Measurements from ENCODE around the gene TENM3.
"Not testable (repeated sequence)": the region's sequence is repeated elsewhere in the genome, so short reads cannot be mapped to it uniquely, and the experiment has no call there.

Gene TENM3

DNA sequence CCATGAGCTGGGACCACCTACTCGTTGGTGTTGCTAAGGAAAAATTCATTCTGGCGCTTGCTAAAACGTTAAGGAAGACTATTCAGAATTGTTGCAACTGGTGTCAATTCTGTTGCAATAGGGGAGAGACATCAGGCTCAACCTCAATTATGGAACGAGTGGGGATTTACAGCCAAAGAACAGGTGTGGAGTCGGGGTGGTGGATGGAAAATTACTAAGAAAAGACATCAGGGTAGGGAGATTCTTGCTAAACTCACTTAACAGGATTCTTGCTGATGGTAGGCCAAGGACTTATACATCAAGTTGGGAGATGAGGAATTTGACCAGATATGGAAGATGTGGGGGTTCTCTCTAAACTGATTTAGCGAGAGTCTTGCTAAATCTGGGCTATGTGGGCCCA lies 139.7 kb downstream of the TENM3 start:
- H3K9me3 ChIP-seq (ENCODE audit: control insufficient read depth in 1 of 2, low read length in 2 of 2), result no peaks in the 10 kb centered on the region
- H3K4me3 ChIP-seq (ENCODE audit: low read depth in 1 of 2, low read length in 2 of 2), result no peak overlapping the region
- H3K27me3 ChIP-seq (ENCODE audit: low read depth, low read length), result no peaks in the 10 kb centered on the region
- H3K4me1 ChIP-seq (ENCODE audit: control insufficient read depth in 1 of 2, insufficient read depth in 2 of 2, low read length in 2 of 2), result no peaks in the 10 kb centered on the region
- no peaks in the 10 kb centered on the region for H3K36me3 ChIP-seq (ENCODE audit: control insufficient read depth in 1 of 2, insufficient read depth in 2 of 2, low read length in 2 of 2)
- no peak overlapping the region for H3K27ac ChIP-seq (ENCODE audit: low read length)

DNA sequence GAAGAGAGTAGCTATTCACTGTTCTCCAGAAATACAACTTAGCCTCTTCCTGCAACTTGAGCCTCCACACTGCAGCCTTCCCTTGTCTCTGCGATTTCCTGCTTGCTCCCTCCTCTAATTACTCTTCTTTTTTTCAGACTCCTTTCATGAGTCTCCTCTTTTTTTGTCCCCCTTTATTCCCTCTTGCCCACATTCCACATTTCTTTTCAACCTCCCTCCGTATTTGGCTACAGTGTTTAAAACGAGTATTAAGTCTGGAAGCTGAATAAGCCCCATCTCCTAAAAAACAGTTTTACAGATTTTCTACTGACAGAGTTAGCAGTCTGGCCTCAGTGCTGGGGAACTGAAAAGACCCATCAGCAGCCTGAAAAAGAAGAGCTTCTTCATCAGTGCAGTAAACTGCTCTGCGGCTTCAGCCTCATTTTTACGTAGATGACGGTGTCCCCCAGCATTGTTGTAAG lies 141.5 kb downstream of the TENM3 start:
- Histone ChIP-seq H3K36me3 (ENCODE audit: control insufficient read depth in 1 of 2, insufficient read depth in 2 of 2, low read length in 2 of 2) (no peaks in the 10 kb centered on the region), H3K9me3 (ENCODE audit: control insufficient read depth in 1 of 2, low read length in 2 of 2) (no peaks in the 10 kb centered on the region), H3K4me1 (ENCODE audit: control insufficient read depth in 1 of 2, insufficient read depth in 2 of 2, low read length in 2 of 2) (no peaks in the 10 kb centered on the region), H3K27me3 (ENCODE audit: low read depth, low read length) (no peaks in the 10 kb centered on the region), H3K27ac (ENCODE audit: low read length) (no peak overlapping the region), H3K4me3 (ENCODE audit: low read depth in 1 of 2, low read length in 2 of 2) (no peak overlapping the region)

GRCh38 chr4:182385897-182386296 lies 142.7 kb downstream of the TENM3 start:
- H3K36me3 ChIP-seq (ENCODE audit: control insufficient read depth in 1 of 2, insufficient read depth in 2 of 2, low read length in 2 of 2), result no peaks in the 10 kb centered on the region
- no peak overlapping the region for H3K27ac ChIP-seq (ENCODE audit: low read length)
- H3K27me3 ChIP-seq (ENCODE audit: low read depth, low read length), result no peaks in the 10 kb centered on the region
- no peaks in the 10 kb centered on the region for H3K9me3 ChIP-seq (ENCODE audit: control insufficient read depth in 1 of 2, low read length in 2 of 2)
- H3K4me1 ChIP-seq (ENCODE audit: control insufficient read depth in 1 of 2, insufficient read depth in 2 of 2, low read length in 2 of 2), result no peaks in the 10 kb centered on the region
- H3K4me3 ChIP-seq (ENCODE audit: low read depth in 1 of 2, low read length in 2 of 2), result no peak overlapping the region

DNA sequence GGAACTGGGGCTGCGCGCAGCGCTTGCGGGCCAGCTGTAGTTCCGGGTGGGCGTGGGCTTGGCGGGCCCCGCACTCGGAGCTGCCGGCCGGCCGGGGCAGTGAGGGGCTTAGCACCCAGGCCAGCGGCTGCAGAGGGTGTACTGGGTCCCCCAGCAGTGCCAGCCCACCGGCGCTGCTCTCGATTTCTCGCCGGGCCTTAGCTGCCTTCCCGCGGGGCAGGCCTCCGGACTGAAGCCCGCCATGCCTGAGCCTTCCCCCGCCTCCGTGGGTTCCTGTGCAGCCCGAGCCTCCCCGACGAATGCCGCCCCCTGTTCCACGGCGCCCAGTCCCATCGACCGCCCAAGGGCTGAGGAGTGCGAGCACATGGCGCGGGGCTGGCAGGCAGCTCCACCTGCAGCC lies 143.4 kb downstream of the TENM3 start:
- H3K27ac ChIP-seq (ENCODE audit: low read length), result not testable (repeated sequence)

GRCh38 chr4:182391111-182391684 lies 148.0 kb downstream of the TENM3 start:
- no peaks in the 10 kb centered on the region for H3K9me3 ChIP-seq (ENCODE audit: control insufficient read depth in 1 of 2, low read length in 2 of 2)
- H3K4me1 ChIP-seq (ENCODE audit: control insufficient read depth in 1 of 2, insufficient read depth in 2 of 2, low read length in 2 of 2), result no peaks in the 10 kb centered on the region
- H3K4me3 ChIP-seq (ENCODE audit: low read depth in 1 of 2, low read length in 2 of 2), result no peak overlapping the region
- no peak overlapping the region for H3K27ac ChIP-seq (ENCODE audit: low read length)
- no peaks in the 10 kb centered on the region for H3K27me3 ChIP-seq (ENCODE audit: low read depth, low read length)
- H3K36me3 ChIP-seq (ENCODE audit: control insufficient read depth in 1 of 2, insufficient read depth in 2 of 2, low read length in 2 of 2), result no peaks in the 10 kb centered on the region

More for the DNA sequence above, 143.4 kb downstream of the TENM3 start:
- not testable (repeated sequence) for H3K9me3 ChIP-seq (ENCODE audit: control insufficient read depth in 1 of 2, low read length in 2 of 2); H3K36me3 ChIP-seq (ENCODE audit: control insufficient read depth in 1 of 2, insufficient read depth in 2 of 2, low read length in 2 of 2); H3K4me1 ChIP-seq (ENCODE audit: control insufficient read depth in 1 of 2, insufficient read depth in 2 of 2, low read length in 2 of 2); H3K27me3 ChIP-seq (ENCODE audit: low read depth, low read length); H3K4me3 ChIP-seq (ENCODE audit: low read depth in 1 of 2, low read length in 2 of 2)

DNA sequence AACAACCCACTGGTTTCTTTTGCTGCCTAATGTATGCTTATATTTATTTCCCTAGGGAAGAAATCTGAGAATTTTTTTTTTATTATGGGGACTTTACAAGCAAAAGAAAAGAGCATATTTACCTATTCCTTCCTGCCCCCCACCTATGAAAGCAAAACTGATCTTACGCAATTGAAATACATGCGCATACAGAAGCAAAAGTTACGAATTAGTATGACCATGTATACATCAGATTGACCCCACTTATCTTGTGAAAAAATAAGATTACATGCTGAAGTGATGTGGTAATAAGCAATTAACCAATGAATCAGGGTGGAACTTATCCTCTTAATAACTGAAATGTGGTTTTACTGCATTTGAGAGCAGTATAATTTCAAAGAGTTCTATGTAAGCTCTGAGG lies 151.0 kb downstream of the TENM3 start:
- Histone ChIP-seq H3K36me3 (ENCODE audit: control insufficient read depth in 1 of 2, insufficient read depth in 2 of 2, low read length in 2 of 2) (no peaks in the 10 kb centered on the region), H3K4me3 (ENCODE audit: low read depth in 1 of 2, low read length in 2 of 2) (no peak overlapping the region), H3K4me1 (ENCODE audit: control insufficient read depth in 1 of 2, insufficient read depth in 2 of 2, low read length in 2 of 2) (no peaks in the 10 kb centered on the region), H3K27ac (ENCODE audit: low read length) (no peak overlapping the region), H3K27me3 (ENCODE audit: low read depth, low read length) (no peaks in the 10 kb centered on the region), H3K9me3 (ENCODE audit: control insufficient read depth in 1 of 2, low read length in 2 of 2) (no peaks in the 10 kb centered on the region)

GRCh38 chr4:182400081-182400480 lies 156.9 kb downstream of the TENM3 start:
- Histone ChIP-seq H3K27ac (ENCODE audit: low read length) (no peak overlapping the region), H3K36me3 (ENCODE audit: control insufficient read depth in 1 of 2, insufficient read depth in 2 of 2, low read length in 2 of 2) (no peaks in the 10 kb centered on the region), H3K27me3 (ENCODE audit: low read depth, low read length) (no peaks in the 10 kb centered on the region), H3K4me3 (ENCODE audit: low read depth in 1 of 2, low read length in 2 of 2) (no peak overlapping the region), H3K4me1 (ENCODE audit: control insufficient read depth in 1 of 2, insufficient read depth in 2 of 2, low read length in 2 of 2) (no peaks in the 10 kb centered on the region), H3K9me3 (ENCODE audit: control insufficient read depth in 1 of 2, low read length in 2 of 2) (no peaks in the 10 kb centered on the region)

- H3K9me3 ChIP-seq (ENCODE audit: control insufficient read depth in 1 of 2, low read length in 2 of 2), result no peaks in the 10 kb centered on the region
- no peak overlapping the region for H3K27ac ChIP-seq (ENCODE audit: low read length)
- H3K36me3 ChIP-seq (ENCODE audit: control insufficient read depth in 1 of 2, insufficient read depth in 2 of 2, low read length in 2 of 2), result no peaks in the 10 kb centered on the region
- H3K4me1 ChIP-seq (ENCODE audit: control insufficient read depth in 1 of 2, insufficient read depth in 2 of 2, low read length in 2 of 2), result no peaks in the 10 kb centered on the region
- no peak overlapping the region for H3K4me3 ChIP-seq (ENCODE audit: low read depth in 1 of 2, low read length in 2 of 2)
- H3K27me3 ChIP-seq (ENCODE audit: low read depth, low read length), result no peaks in the 10 kb centered on the region
Observed at GRCh38 chr4:182400790-182401189, 157.6 kb downstream of the TENM3 start.

DNA sequence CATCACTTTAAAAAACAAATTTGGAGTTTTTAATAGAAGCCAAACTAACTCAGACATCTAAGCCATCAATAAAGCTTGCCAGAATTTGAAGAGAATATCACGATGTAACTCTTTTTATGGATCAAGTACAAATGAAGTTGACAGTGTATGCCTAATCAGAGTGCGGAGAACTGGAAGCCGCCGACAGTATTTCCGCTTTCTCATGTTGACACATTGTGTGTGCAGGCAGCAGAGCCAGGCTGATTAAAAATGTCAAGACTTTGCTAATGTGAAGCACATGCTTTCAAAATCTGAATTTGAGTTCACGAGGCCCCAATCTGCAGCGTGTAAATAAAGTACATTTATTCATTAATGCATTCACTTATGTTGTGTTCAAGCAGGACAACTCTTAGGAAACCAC lies 161.2 kb downstream of the TENM3 start:
- Histone ChIP-seq H3K27ac (ENCODE audit: low read length) (no peak overlapping the region), H3K4me3 (ENCODE audit: low read depth in 1 of 2, low read length in 2 of 2) (no peak overlapping the region), H3K27me3 (ENCODE audit: low read depth, low read length) (no peaks in the 10 kb centered on the region), H3K9me3 (ENCODE audit: control insufficient read depth in 1 of 2, low read length in 2 of 2) (no peaks in the 10 kb centered on the region), H3K4me1 (ENCODE audit: control insufficient read depth in 1 of 2, insufficient read depth in 2 of 2, low read length in 2 of 2) (no peaks in the 10 kb centered on the region), H3K36me3 (ENCODE audit: control insufficient read depth in 1 of 2, insufficient read depth in 2 of 2, low read length in 2 of 2) (no peaks in the 10 kb centered on the region)

GRCh38 chr4:182405087-182405486 lies 161.9 kb downstream of the TENM3 start:
- Histone ChIP-seq H3K27me3 (ENCODE audit: low read depth, low read length) (no peaks in the 10 kb centered on the region), H3K4me1 (ENCODE audit: control insufficient read depth in 1 of 2, insufficient read depth in 2 of 2, low read length in 2 of 2) (no peaks in the 10 kb centered on the region), H3K36me3 (ENCODE audit: control insufficient read depth in 1 of 2, insufficient read depth in 2 of 2, low read length in 2 of 2) (no peaks in the 10 kb centered on the region), H3K4me3 (ENCODE audit: low read depth in 1 of 2, low read length in 2 of 2) (no peak overlapping the region), H3K9me3 (ENCODE audit: control insufficient read depth in 1 of 2, low read length in 2 of 2) (no peaks in the 10 kb centered on the region), H3K27ac (ENCODE audit: low read length) (no peak overlapping the region)

DNA sequence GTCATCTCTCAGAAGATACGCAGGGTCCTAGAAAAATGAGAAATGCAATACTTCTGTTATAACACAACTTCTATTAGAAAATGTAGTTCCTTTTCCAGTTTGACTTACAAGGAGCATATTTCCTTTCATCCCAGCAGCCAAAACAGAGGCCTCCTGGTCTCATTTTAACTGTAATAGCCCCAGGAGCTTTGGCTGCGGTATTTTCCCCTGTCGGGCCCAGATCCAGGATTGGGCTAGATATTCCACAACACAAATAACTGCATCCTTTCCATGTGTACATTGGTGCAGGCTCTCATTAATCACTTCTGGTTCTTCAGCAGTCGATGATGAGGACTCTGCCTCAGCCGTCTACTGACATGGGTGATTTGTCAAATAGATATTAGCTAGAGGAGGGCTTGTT lies 166.1 kb downstream of the TENM3 start:
- no peaks in the 10 kb centered on the region for H3K4me1 ChIP-seq (ENCODE audit: control insufficient read depth in 1 of 2, insufficient read depth in 2 of 2, low read length in 2 of 2)
- no peak overlapping the region for H3K4me3 ChIP-seq (ENCODE audit: low read depth in 1 of 2, low read length in 2 of 2)
- no peaks in the 10 kb centered on the region for H3K36me3 ChIP-seq (ENCODE audit: control insufficient read depth in 1 of 2, insufficient read depth in 2 of 2, low read length in 2 of 2)
- H3K27me3 ChIP-seq (ENCODE audit: low read depth, low read length), result no peaks in the 10 kb centered on the region
- H3K27ac ChIP-seq (ENCODE audit: low read length), result no peak overlapping the region
- peaks cover 0 to 6% of the 10 kb centered on the region in 2 donors for H3K9me3 ChIP-seq (ENCODE audit: control insufficient read depth in 1 of 2, low read length in 2 of 2)

GRCh38 chr4:182411391-182411790 lies 168.2 kb downstream of the TENM3 start:
- H3K27me3 ChIP-seq (ENCODE audit: low read depth, low read length), result no peaks in the 10 kb centered on the region
- no peak overlapping the region for H3K27ac ChIP-seq (ENCODE audit: low read length)
- peaks cover 0 to 6% of the 10 kb centered on the region in 2 donors for H3K9me3 ChIP-seq (ENCODE audit: control insufficient read depth in 1 of 2, low read length in 2 of 2)
- no peaks in the 10 kb centered on the region for H3K36me3 ChIP-seq (ENCODE audit: control insufficient read depth in 1 of 2, insufficient read depth in 2 of 2, low read length in 2 of 2)
- H3K4me1 ChIP-seq (ENCODE audit: control insufficient read depth in 1 of 2, insufficient read depth in 2 of 2, low read length in 2 of 2), result no peaks in the 10 kb centered on the region
- no peak overlapping the region for H3K4me3 ChIP-seq (ENCODE audit: low read depth in 1 of 2, low read length in 2 of 2)

Data from muscle layer of duodenum (tissue), 2 donors.